ENCODE measurements around the gene SPRR4.

- TF ChIP-seq, protein P1, sequence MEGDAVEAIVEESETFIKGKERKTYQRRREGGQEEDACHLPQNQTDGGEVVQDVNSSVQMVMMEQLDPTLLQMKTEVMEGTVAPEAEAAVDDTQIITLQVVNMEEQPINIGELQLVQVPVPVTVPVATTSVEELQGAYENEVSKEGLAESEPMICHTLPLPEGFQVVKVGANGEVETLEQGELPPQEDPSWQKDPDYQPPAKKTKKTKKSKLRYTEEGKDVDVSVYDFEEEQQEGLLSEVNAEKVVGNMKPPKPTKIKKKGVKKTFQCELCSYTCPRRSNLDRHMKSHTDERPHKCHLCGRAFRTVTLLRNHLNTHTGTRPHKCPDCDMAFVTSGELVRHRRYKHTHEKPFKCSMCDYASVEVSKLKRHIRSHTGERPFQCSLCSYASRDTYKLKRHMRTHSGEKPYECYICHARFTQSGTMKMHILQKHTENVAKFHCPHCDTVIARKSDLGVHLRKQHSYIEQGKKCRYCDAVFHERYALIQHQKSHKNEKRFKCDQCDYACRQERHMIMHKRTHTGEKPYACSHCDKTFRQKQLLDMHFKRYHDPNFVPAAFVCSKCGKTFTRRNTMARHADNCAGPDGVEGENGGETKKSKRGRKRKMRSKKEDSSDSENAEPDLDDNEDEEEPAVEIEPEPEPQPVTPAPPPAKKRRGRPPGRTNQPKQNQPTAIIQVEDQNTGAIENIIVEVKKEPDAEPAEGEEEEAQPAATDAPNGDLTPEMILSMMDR (IDR thresholded peaks at IDR 0.05 in 2 of 3, conservative IDR thresholded peaks at IDR 0.05 in 1 of 3; ENCODE audit: control insufficient read depth in 2 of 3, extremely low read depth in 1 of 3, insufficient read depth in 1 of 3, low read depth in 3 of 3, low read length in 3 of 3), result no peak
- TF ChIP-seq DPF2 (IDR thresholded peaks at IDR 0.05) (no peak), USF1 (IDR thresholded peaks at IDR 0.05; ENCODE audit: borderline replicate concordance, extremely low read length, insufficient read depth, low read depth, low read length) (peak; percentile 78), ZNF24 (IDR thresholded peaks at IDR 0.05) (no peak), MXI1 (IDR thresholded peaks at IDR 0.05; ENCODE audit: low read depth, low read length) (no peak), POLR2A (IDR thresholded peaks at IDR 0.05; ENCODE audit: low read depth, low read length) (no peak), RUNX3 (IDR thresholded peaks at IDR 0.05; ENCODE audit: low read length) (no peak), SRF (IDR thresholded peaks at IDR 0.05; ENCODE audit: low read depth in 2 of 2, low read length in 2 of 2) (no peak)
Observed at GRCh38 chr1:152968248-152968647, 2.2 kb upstream of the SPRR4 start.

Measured in GM12878 (cell line).